Type B pancreatic cell (in vitro differentiated cells): ENCODE data around the gene BNIP2. TPM values are rescaled to one million over a fixed set of nuclear protein-coding genes. Genes with fewer than 3 reads are reported as not detected.
A peak's percentile ranks its signal among the peaks of the same experiment; 100 is the strongest.

Source experiments
- DNase-seq: peaks from one replicate; pipeline ENCODE4 v3.0.0; 2021; ENCODE audit warnings: mixed read lengths; ENCODE audit not compliant: unreplicated experiment; ENCODE audit errors: extremely low spot score
- H3K27ac Mint-ChIP-seq: 2 replicates; pipeline ENCODE4 v1.8.0; 2021; ENCODE audit warnings: mild to moderate bottlenecking, mixed read lengths
- H3K27me3 Mint-ChIP-seq: 2 replicates; pipeline ENCODE4 v1.8.0; 2021; ENCODE audit warnings: mixed read lengths
- H3K36me3 Mint-ChIP-seq: 2 replicates; pipeline ENCODE4 v1.8.0; 2021; ENCODE audit warnings: mixed read lengths
- H3K4me1 Mint-ChIP-seq: one replicate; pipeline ENCODE4 v1.8.0; 2021; ENCODE audit warnings: mixed read lengths; ENCODE audit not compliant: unreplicated experiment
- H3K4me3 Mint-ChIP-seq: 2 replicates; pipeline ENCODE4 v1.8.0; 2021; ENCODE audit warnings: mild to moderate bottlenecking, mixed read lengths
- H3K9me3 Mint-ChIP-seq: 2 replicates; pipeline ENCODE4 v1.8.0; 2021; ENCODE audit warnings: mixed read lengths
- CTCF ChIP-seq: fragments of 200-600 bp; sonication (generic); conservative IDR thresholded peaks from 2 replicates; pipeline ENCODE4 v1.5.0; 2021; ENCODE audit warnings: antibody characterized with exemption, mild to moderate bottlenecking
- total RNA-seq: library from RNA; stranded (reverse); gene quantifications from 2 replicates; pipeline ENCODE4 v1.2.1, GENCODE V29; 2021; ENCODE audit warnings: low replicate concordance

Gene BNIP2
- total RNA-seq, 1 donor from 2014 or later: 37.6 TPM

- H3K4me1 Mint-ChIP-seq: no peaks in the 10 kb centered on the region
- H3K36me3 Mint-ChIP-seq: peaks cover 22% of the 10 kb centered on the region
- no peak for TF ChIP-seq CTCF
- no peaks in the 10 kb centered on the region for H3K27me3 Mint-ChIP-seq
- no peaks in the 10 kb centered on the region for H3K9me3 Mint-ChIP-seq
- no peak overlapping the region for H3K4me3 Mint-ChIP-seq
- no peak overlapping the region for H3K27ac Mint-ChIP-seq
- DNase-seq: no peak
Observed at GRCh38 chr15:59678172-59678571, 10.9 kb downstream of the BNIP2 start.

GRCh38 chr15:59676565-59676964 lies 12.6 kb downstream of the BNIP2 start:
- Mint-ChIP-seq H3K4me1 (no peaks in the 10 kb centered on the region), H3K9me3 (no peaks in the 10 kb centered on the region), H3K27me3 (no peaks in the 10 kb centered on the region), H3K36me3 (peaks cover 23% of the 10 kb centered on the region), H3K27ac (no peak overlapping the region), H3K4me3 (no peak overlapping the region)
- no peak for DNase-seq
- no peak for TF ChIP-seq CTCF

GRCh38 chr15:59674361-59674877 lies 14.7 kb downstream of the BNIP2 start:
- H3K36me3 Mint-ChIP-seq: peaks cover 33% of the 10 kb centered on the region
- no peak for DNase-seq

GRCh38 chr15:59668556-59668955 lies 20.6 kb downstream of the BNIP2 start:
- no peak for TF ChIP-seq CTCF
- Mint-ChIP-seq H3K4me1 (no peaks in the 10 kb centered on the region), H3K27me3 (no peaks in the 10 kb centered on the region), H3K27ac (no peak overlapping the region), H3K9me3 (no peaks in the 10 kb centered on the region), H3K36me3 (peaks cover 28% of the 10 kb centered on the region), H3K4me3 (no peak overlapping the region)
- no peak for DNase-seq

More at GRCh38 chr15:59674361-59674877, 14.7 kb downstream of the BNIP2 start:
- no peaks in the 10 kb centered on the region for H3K4me1 Mint-ChIP-seq
- no peaks in the 10 kb centered on the region for H3K27me3 Mint-ChIP-seq
- no peaks in the 10 kb centered on the region for H3K9me3 Mint-ChIP-seq
- TF ChIP-seq CTCF: no peak
- no peak overlapping the region for H3K4me3 Mint-ChIP-seq
- H3K27ac Mint-ChIP-seq: no peak overlapping the region

GRCh38 chr15:59662260-59662659 lies 26.9 kb downstream of the BNIP2 start:
- no peaks in the 10 kb centered on the region for H3K27me3 Mint-ChIP-seq
- no peaks in the 10 kb centered on the region for H3K4me1 Mint-ChIP-seq
- DNase-seq: no peak
- no peak overlapping the region for H3K4me3 Mint-ChIP-seq
- no peak for TF ChIP-seq CTCF
- H3K27ac Mint-ChIP-seq: no peak overlapping the region
- no peaks in the 10 kb centered on the region for H3K9me3 Mint-ChIP-seq
- H3K36me3 Mint-ChIP-seq: peaks cover 14% of the 10 kb centered on the region

- Mint-ChIP-seq H3K4me1 (no peaks in the 10 kb centered on the region), H3K27me3 (no peaks in the 10 kb centered on the region), H3K27ac (peak overlapping the region; percentile 18), H3K9me3 (no peaks in the 10 kb centered on the region), H3K36me3 (peaks cover 10% of the 10 kb centered on the region), H3K4me3 (peak overlapping the region; percentile 26)
- no peak for DNase-seq
- no peak for TF ChIP-seq CTCF
Observed at GRCh38 chr15:59659366-59659765, 29.8 kb downstream of the BNIP2 start.
